Heart left ventricle (tissue), 13 donors: ENCODE results near the gene KDM3A.

Experiments
- CTCF ChIP-seq, 12 donors: fragments of 200-600 bp; sonication (generic) in 4 of 12; IDR thresholded peaks; one replicate each; pipeline versions ENCODE4 v1.5.0 to v1.8.0; 2018 to 2022; ENCODE audit warnings: antibody characterized with exemption in 12 of 12, mild to moderate bottlenecking in 5 of 12
- POLR2A ChIP-seq, 2 donors: fragments of 450-650 bp; IDR thresholded peaks; one replicate each; pipeline ENCODE4 v1.6.1; 2017; ENCODE audit warnings: antibody characterized with exemption in 2 of 2, mild to moderate bottlenecking in 2 of 2, moderate library complexity in 2 of 2
- donor health status: ischemic (EF 13 %, LVEDD 7.1; RV severe dilation, severe dysfunction).
- donor health status: DM: no; HTN: yes; CAD: no.
- donor health status: DM: no; HTN: no; CAD: no.
- donor health status: ischemic (EF 25% LVEDD 6.9; RV normal size, moderate dysfunction).
- donor health status: ischemic (EF 25% LVEDD 5.7; RV mildly dilated, moderate dysfunction).
- donor health status: ischemic (EF 35%, LVEDD 5.7; RV mildly dilated, moderate dysfunction).
- donor health status: nonischemic (EF 11% LVEDD 7.7; RV severe dilation, severe dysfunction).
- donor health status: DM: yes; HTN: yes; CAD: no.
- donor health status: PGD.
- donor health status: ischemic (EF 29% LVEDD 5.4; RV normal size, mild dysfunction).
- donor health status: nonischemic (EF 23%, LVEDD 6.1; RV moderate dilation, normal function).

- TF ChIP-seq CTCF (IDR thresholded peaks at IDR 0.05), result no peak
- no peak for TF ChIP-seq POLR2A (IDR thresholded peaks at IDR 0.05)
Measured at GRCh38 chr2:86413296-86414094, 27.7 kb upstream of the KDM3A start.
